SJCRH30 (cell line): ENCODE measurements around the gene TP53I13. TPM values are rescaled to one million over a fixed set of nuclear protein-coding genes. Genes with fewer than 3 reads are reported as not detected.

ENCODE experiments used
- DNase-seq, 2 experiments: peaks; one replicate each; pipeline ENCODE4 v3.0.0-alpha.2; 2015 to 2020
- H3K27ac ChIP-seq: fragments of 250-450 bp; sonication (Bioruptor Pico); 2 replicates; pipeline ENCODE4 v1.5.1; 2020; ENCODE audit warnings: mild to moderate bottlenecking, moderate library complexity
- H3K27me3 ChIP-seq: fragments of 250-450 bp; sonication (Bioruptor Pico); 2 replicates; pipeline ENCODE4 v1.5.1; 2020; ENCODE audit warnings: mild to moderate bottlenecking, moderate library complexity
- H3K36me3 ChIP-seq: fragments of 250-450 bp; sonication (Bioruptor Pico); 2 replicates; pipeline ENCODE4 v1.5.1; 2020; ENCODE audit warnings: mild to moderate bottlenecking, moderate library complexity
- H3K4me1 ChIP-seq: fragments of 250-450 bp; sonication (Bioruptor Pico); 2 replicates; pipeline ENCODE4 v1.5.1; 2020; ENCODE audit warnings: mild to moderate bottlenecking, moderate library complexity
- H3K4me3 ChIP-seq: fragments of 250-450 bp; sonication (Bioruptor Pico); 2 replicates; pipeline ENCODE4 v1.5.1; 2020; ENCODE audit warnings: mild to moderate bottlenecking, moderate library complexity
- H3K9me3 ChIP-seq: fragments of 250-450 bp; sonication (Bioruptor Pico); replicated peaks from 2 replicates; pipeline ENCODE4 v1.5.1; 2020; ENCODE audit warnings: mild to moderate bottlenecking, moderate library complexity
- total RNA-seq: library from RNA; depleted of rRNA; stranded (reverse); fragments of >200 nt; shearing (Covaris generic); gene quantifications from 2 replicates; pipeline ENCODE4 v1.2.3, GENCODE V29; 2014; rRNA removed

Gene TP53I13
- total RNA-seq, 1 experiment from 2014 or later = 45.0 TPM

- no peaks in the 10 kb centered on the region for H3K9me3 ChIP-seq
- no peak for DNase-seq
- peaks cover 26% of the 10 kb centered on the region for H3K4me1 ChIP-seq
- peaks cover 26% of the 10 kb centered on the region for H3K36me3 ChIP-seq
- H3K4me3 ChIP-seq = no peak overlapping the region
- no peaks in the 10 kb centered on the region for H3K27me3 ChIP-seq
- no peak overlapping the region for H3K27ac ChIP-seq
Measured at GRCh38 chr17:29618272-29619065, 50.0 kb downstream of the TP53I13 start.

- no peaks in the 10 kb centered on the region for H3K27me3 ChIP-seq
Measured at GRCh38 chr17:29619251-29619650, 50.8 kb downstream of the TP53I13 start.

GRCh38 chr17:29620271-29620670 is 51.8 kb downstream of the TP53I13 start:
- Histone ChIP-seq H3K4me1 (peaks cover 29% of the 10 kb centered on the region), H3K4me3 (no peak overlapping the region), H3K27me3 (no peaks in the 10 kb centered on the region), H3K9me3 (no peaks in the 10 kb centered on the region), H3K36me3 (peaks cover 12% of the 10 kb centered on the region), H3K27ac (no peak overlapping the region)
- peak in 1 of 2 experiments; percentile 49 for DNase-seq

More at GRCh38 chr17:29619251-29619650, 50.8 kb downstream of the TP53I13 start:
- H3K9me3 ChIP-seq = no peaks in the 10 kb centered on the region
- no peak overlapping the region for H3K4me3 ChIP-seq
- H3K27ac ChIP-seq = no peak overlapping the region
- peaks cover 22% of the 10 kb centered on the region for H3K36me3 ChIP-seq
- DNase-seq = no peak
- H3K4me1 ChIP-seq = peaks cover 29% of the 10 kb centered on the region

GRCh38 chr17:29620779-29621500 is 52.4 kb downstream of the TP53I13 start:
- Histone ChIP-seq H3K36me3 (peaks cover 8% of the 10 kb centered on the region), H3K4me3 (peak overlapping the region; percentile 84; the same call in 1 of the 2 replicates), H3K9me3 (no peaks in the 10 kb centered on the region), H3K4me1 (peaks cover 29% of the 10 kb centered on the region), H3K27ac (no peak overlapping the region), H3K27me3 (no peaks in the 10 kb centered on the region)
- DNase-seq = no peak

- peaks cover 29% of the 10 kb centered on the region for H3K4me1 ChIP-seq
- peaks cover under 1% of the 10 kb centered on the region for H3K36me3 ChIP-seq
- no peaks in the 10 kb centered on the region for H3K27me3 ChIP-seq
- peak; percentile 49 to 56 for DNase-seq
- H3K4me3 ChIP-seq = peak overlapping the region; percentile 84
- H3K27ac ChIP-seq = peak overlapping the region; percentile 76; the same call in 1 of the 2 replicates
- no peaks in the 10 kb centered on the region for H3K9me3 ChIP-seq
Measured at GRCh38 chr17:29621751-29622194, 53.3 kb downstream of the TP53I13 start.

Other genes starting within 250 kb of the TP53I13 start
- gene TAOK1, start 178.3 kb upstream of the TP53I13 start, total RNA-seq = 57.5 and 66.3 TPM in 2 replicates
- 16.2 and 18.5 TPM in 2 replicates for gene ABHD15, start 1.7 kb upstream of the TP53I13 start, total RNA-seq
- 42.4 and 42.6 TPM in 2 replicates for gene GIT1, start 20.9 kb downstream of the TP53I13 start, total RNA-seq
- gene ANKRD13B, start 24.4 kb downstream of the TP53I13 start, total RNA-seq = 18.1 and 19.2 TPM in 2 replicates
- 11.7 and 14.7 TPM in 2 replicates for gene CORO6, start 54.2 kb downstream of the TP53I13 start, total RNA-seq